Sigmoid colon (tissue), 4 donors: ENCODE measurements around the gene PSD.

ENCODE experiments used
- CTCF ChIP-seq, 4 experiments: fragments of 450-650 bp in 3 of 4; fragments of 200-600 bp in 1 of 4; IDR thresholded peaks; one replicate each; pipeline ENCODE4 v1.5.1; 2016 to 2019; ENCODE audit warnings: antibody characterized with exemption in 4 of 4, mild to moderate bottlenecking in 3 of 4, moderate library complexity in 2 of 4
- EP300 ChIP-seq, 4 donors: sonication (generic); formaldehyde crosslinking; IDR thresholded peaks; one replicate each; pipeline ENCODE4 v1.6.1; 2017; ENCODE audit warnings: antibody characterized with exemption in 4 of 4
- POLR2A ChIP-seq, 2 donors: fragments of 450-650 bp; IDR thresholded peaks; one replicate each; pipeline ENCODE4 v1.6.1; 2016; ENCODE audit warnings: antibody characterized with exemption in 2 of 2, mild to moderate bottlenecking in 2 of 2, moderate library complexity in 2 of 2
- POLR2AphosphoS5 ChIP-seq, 4 donors: sonication (generic); formaldehyde crosslinking; IDR thresholded peaks; one replicate each; pipeline ENCODE4 v1.6.1; 2017; ENCODE audit warnings: antibody characterized with exemption in 4 of 4

GRCh38 chr10:102458656-102459055 lies 40.1 kb upstream of the PSD start:
- TF ChIP-seq EP300 (IDR thresholded peaks at IDR 0.05) (no peak), CTCF (IDR thresholded peaks at IDR 0.05) (no peak), POLR2A (IDR thresholded peaks at IDR 0.05) (no peak), POLR2AphosphoS5 (IDR thresholded peaks at IDR 0.05) (no peak)
